Keratinocyte (primary cell): Measurements from ENCODE around the gene CYP11A1. TPM values are rescaled to one million over a fixed set of nuclear protein-coding genes. Genes with fewer than 3 reads are reported as not detected.

ENCODE experiments used
- DNase-seq: peaks from one replicate; pipeline ENCODE4 v3.0.0-alpha.2; 2011; ENCODE audit warnings: low read depth, missing footprints, low spot score
- FAIRE-seq: peaks from 2 replicates; lab custom pipeline; 2011; peaks lifted over from hg19 to GRCh38; lab: Jason Lieb, UNC
- H2AFZ ChIP-seq: 2 replicates; pipeline ENCODE4 v1.6.0; 2012; ENCODE audit warnings: low read length, control low read depth, inconsistent platforms; ENCODE audit not compliant: control insufficient read depth
- H3K27ac ChIP-seq: 2 replicates; pipeline ENCODE4 v1.5.1; 2011; ENCODE audit warnings: low read length; ENCODE audit not compliant: control insufficient read depth, insufficient read depth
- H3K27me3 ChIP-seq: 3 replicates; pipeline ENCODE4 v1.6.0; 2011; ENCODE audit warnings: low read length; ENCODE audit not compliant: control insufficient read depth, insufficient read depth; ENCODE audit errors: extremely low read depth
- H3K36me3 ChIP-seq, 2 experiments: 2 replicates in 1 of 2; 3 replicates in 1 of 2; pipeline ENCODE4 v1.5.1; 2011; ENCODE audit warnings: low read length in 2 of 2, mild to moderate bottlenecking in 1 of 2; ENCODE audit not compliant: control insufficient read depth in 2 of 2, insufficient read depth in 2 of 2; ENCODE audit errors: extremely low read depth in 1 of 2
- H3K4me1 ChIP-seq: 3 replicates; pipeline ENCODE4 v1.5.1; 2011; ENCODE audit warnings: low read length; ENCODE audit not compliant: control insufficient read depth, insufficient read depth; ENCODE audit errors: extremely low read depth
- H3K4me2 ChIP-seq: 3 replicates; pipeline ENCODE4 v1.6.0; 2011; ENCODE audit warnings: low read depth, low read length; ENCODE audit not compliant: control insufficient read depth, insufficient read depth; ENCODE audit errors: extremely low read depth
- H3K4me3 ChIP-seq, 3 experiments: fragments of 200-600 bp in 1 of 3; sonication (generic) in 1 of 3; 2 replicates in 2 of 3; 3 replicates in 1 of 3; pipeline ENCODE4 v1.5.1; 2011 to 2016; ENCODE audit warnings: low read length in 3 of 3, mild to moderate bottlenecking in 3 of 3, control low read depth in 2 of 3, inconsistent platforms in 1 of 3, low read depth in 1 of 3, mixed read lengths in 1 of 3, mixed run types in 1 of 3, moderate library complexity in 1 of 3; ENCODE audit not compliant: control insufficient read depth in 2 of 3, insufficient read depth in 2 of 3; ENCODE audit errors: extremely low read depth in 1 of 3
- H3K79me2 ChIP-seq: 2 replicates; pipeline ENCODE4 v1.6.0; 2012; ENCODE audit warnings: low read length; ENCODE audit not compliant: control insufficient read depth, insufficient read depth
- H3K9ac ChIP-seq: 3 replicates; pipeline ENCODE4 v1.6.0; 2011; ENCODE audit warnings: low read length; ENCODE audit not compliant: control insufficient read depth, insufficient read depth; ENCODE audit errors: extremely low read depth
- H3K9me1 ChIP-seq: 3 replicates; pipeline ENCODE4 v1.6.0; 2011; ENCODE audit warnings: low read length; ENCODE audit not compliant: control insufficient read depth, insufficient read depth; ENCODE audit errors: extremely low read depth
- H3K9me3 ChIP-seq: 2 replicates; pipeline ENCODE4 v1.5.1; 2012; ENCODE audit warnings: low read depth, low read length; ENCODE audit not compliant: control insufficient read depth
- H4K20me1 ChIP-seq: 3 replicates; pipeline ENCODE4 v1.6.0; 2011; ENCODE audit warnings: low read length; ENCODE audit not compliant: control insufficient read depth, insufficient read depth; ENCODE audit errors: extremely low read depth
- EZH2 ChIP-seq: IDR thresholded peaks from one replicate; pipeline ENCODE4 v1.6.1; 2012; ENCODE audit warnings: inconsistent platforms, mild to moderate bottlenecking, low read length, moderate library complexity
- dilution Hi-C: fragments of 300-500 bp; cut with MboI; formaldehyde crosslinking; loops from one replicate; pipeline ENCODE4 v1.7.0; 2020; ENCODE audit warnings: low sequenced_read_pairs; ENCODE audit not compliant: extremely low pct_ligation_motif_present
- polyA plus RNA-seq, 5 experiments: library from polyadenylated mRNA; depleted of rRNA in 3 of 5; stranded (reverse) in 3 of 5; stranded (forward) in 1 of 5; unstranded in 1 of 5; fragments of >200 nt; gene quantifications; 1 replicate in 1 of 5; 2 replicates in 3 of 5; 3 replicates in 1 of 5; pipeline versions ENCODE4 v1.2.1 to v1.2.3, GENCODE V29; 2011 to 2012; ENCODE audit warnings: missing spikeins in 2 of 5, low read depth in 1 of 5, low replicate concordance in 1 of 5
- TF ChIP-seq, protein P1 (sequence below), 3 experiments: IDR thresholded peaks in 1 of 3; conservative IDR thresholded peaks in 1 of 3; optimal IDR thresholded peaks in 1 of 3; 2 replicates in 2 of 3; 3 replicates in 1 of 3; pipeline versions ENCODE3 to v1.5.1; 2011; ENCODE audit warnings: low read length in 3 of 3, mild to moderate bottlenecking in 3 of 3, moderate library complexity in 2 of 3, control low read depth in 1 of 3, inconsistent platforms in 1 of 3; ENCODE audit not compliant: insufficient read depth in 2 of 3; ENCODE audit errors: extremely low read depth in 1 of 3

CYP11A1 gene
- polyA plus RNA-seq, 1 donor (not counting 4 experiments of a cell fraction or from before 2014, with no cell fraction given), result not detected

DNA sequence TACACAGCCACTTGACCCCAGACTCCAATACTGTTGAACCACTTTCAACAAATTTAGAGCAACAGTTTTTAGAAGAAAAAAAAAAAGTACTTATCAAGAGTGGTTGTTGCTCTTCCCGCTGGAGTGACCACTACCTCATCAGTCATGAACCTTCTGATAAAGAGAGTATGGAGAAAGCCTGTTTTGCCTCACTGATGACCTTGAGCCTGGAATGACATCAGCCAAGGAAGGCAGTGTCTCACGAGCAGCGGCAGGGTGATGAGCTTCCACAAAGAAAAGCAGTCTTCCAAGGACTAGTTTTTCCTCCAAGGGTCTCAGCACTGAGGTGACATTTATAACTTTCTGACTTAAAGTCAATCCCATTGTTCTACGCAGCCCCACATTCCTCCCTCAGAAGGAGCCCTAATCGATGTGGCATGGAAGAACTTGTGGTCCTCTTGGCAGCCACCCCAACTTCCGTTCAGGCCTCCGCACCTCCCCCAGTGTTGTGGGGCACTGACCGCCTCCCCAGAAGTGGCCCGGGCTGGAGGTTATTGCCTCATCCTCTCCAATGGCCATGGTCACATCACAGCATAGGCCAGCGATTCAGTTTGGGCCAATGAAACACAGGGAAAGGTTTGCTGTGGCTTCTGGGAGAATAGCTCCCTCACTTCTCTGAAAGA lies 1.8 kb upstream of the CYP11A1 start:
- dilution Hi-C loops, result no loop called here
- Histone ChIP-seq H3K4me3 (no peak overlapping the region), H3K4me2 (no peak overlapping the region), H3K9ac (no peak overlapping the region), H3K27me3 (peaks cover 52% of the 10 kb centered on the region), H3K9me1 (no peaks in the 10 kb centered on the region), H3K79me2 (no peaks in the 10 kb centered on the region), H2AFZ (no peak overlapping the region), H3K36me3 (no peaks in the 10 kb centered on the region), H4K20me1 (no peaks in the 10 kb centered on the region), H3K4me1 (peaks cover 10% of the 10 kb centered on the region), H3K9me3 (no peaks in the 10 kb centered on the region), H3K27ac (no peak overlapping the region)
- FAIRE-seq (no peak), DNase-seq (no peak)
- no peak for TF ChIP-seq EZH2
- TF ChIP-seq, protein P1, sequence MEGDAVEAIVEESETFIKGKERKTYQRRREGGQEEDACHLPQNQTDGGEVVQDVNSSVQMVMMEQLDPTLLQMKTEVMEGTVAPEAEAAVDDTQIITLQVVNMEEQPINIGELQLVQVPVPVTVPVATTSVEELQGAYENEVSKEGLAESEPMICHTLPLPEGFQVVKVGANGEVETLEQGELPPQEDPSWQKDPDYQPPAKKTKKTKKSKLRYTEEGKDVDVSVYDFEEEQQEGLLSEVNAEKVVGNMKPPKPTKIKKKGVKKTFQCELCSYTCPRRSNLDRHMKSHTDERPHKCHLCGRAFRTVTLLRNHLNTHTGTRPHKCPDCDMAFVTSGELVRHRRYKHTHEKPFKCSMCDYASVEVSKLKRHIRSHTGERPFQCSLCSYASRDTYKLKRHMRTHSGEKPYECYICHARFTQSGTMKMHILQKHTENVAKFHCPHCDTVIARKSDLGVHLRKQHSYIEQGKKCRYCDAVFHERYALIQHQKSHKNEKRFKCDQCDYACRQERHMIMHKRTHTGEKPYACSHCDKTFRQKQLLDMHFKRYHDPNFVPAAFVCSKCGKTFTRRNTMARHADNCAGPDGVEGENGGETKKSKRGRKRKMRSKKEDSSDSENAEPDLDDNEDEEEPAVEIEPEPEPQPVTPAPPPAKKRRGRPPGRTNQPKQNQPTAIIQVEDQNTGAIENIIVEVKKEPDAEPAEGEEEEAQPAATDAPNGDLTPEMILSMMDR (optimal IDR thresholded peaks at IDR 0.05 in 1 of 3, IDR thresholded peaks at IDR 0.05 in 1 of 3, conservative IDR thresholded peaks at IDR 0.05 in 1 of 3; ENCODE audit: extremely low read depth in 1 of 3, insufficient read depth in 2 of 3, low read length in 3 of 3), result no peak

DNA sequence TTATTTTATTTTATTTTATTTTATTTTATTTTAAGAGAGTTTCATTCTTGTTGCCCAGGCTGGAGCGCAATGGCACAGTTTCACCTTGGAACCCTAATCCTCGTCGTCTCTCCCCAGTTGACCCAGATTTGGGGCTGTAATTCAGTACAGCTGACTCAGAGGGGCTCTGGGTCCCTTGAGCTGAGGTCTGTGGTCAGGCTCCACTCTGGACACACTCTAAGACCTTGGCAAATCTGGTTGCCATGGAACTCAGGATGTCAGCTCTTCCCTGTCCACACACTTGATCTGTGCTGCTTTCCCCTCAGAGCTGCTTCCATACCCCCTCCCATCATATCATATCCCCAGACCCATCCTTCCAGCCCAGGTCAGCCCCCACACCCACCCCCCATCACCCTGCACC lies 675 bp upstream of the CYP11A1 start:
- Histone ChIP-seq H3K9me1 (no peaks in the 10 kb centered on the region), H3K27me3 (peaks cover 50% of the 10 kb centered on the region), H3K27ac (no peak overlapping the region), H3K36me3 (no peaks in the 10 kb centered on the region), H3K9me3 (no peaks in the 10 kb centered on the region), H2AFZ (no peak overlapping the region), H3K4me3 (no peak overlapping the region), H4K20me1 (no peaks in the 10 kb centered on the region), H3K79me2 (no peaks in the 10 kb centered on the region), H3K4me1 (peaks cover 6% of the 10 kb centered on the region), H3K4me2 (no peak overlapping the region), H3K9ac (no peak overlapping the region)
- no peak for FAIRE-seq
- DNase-seq, result no peak
- TF ChIP-seq EZH2, result no peak
- TF ChIP-seq, protein P1 (optimal IDR thresholded peaks at IDR 0.05 in 1 of 3, IDR thresholded peaks at IDR 0.05 in 1 of 3, conservative IDR thresholded peaks at IDR 0.05 in 1 of 3; ENCODE audit: extremely low read depth in 1 of 3, insufficient read depth in 2 of 3, low read length in 3 of 3), result no peak
- dilution Hi-C loops, result no loop called here
